ENCODE data around the gene ELOVL6.
"Not testable (repeated sequence)": the region's sequence is repeated elsewhere in the genome, so short reads cannot be mapped to it uniquely, and the experiment has no call there.

Gene ELOVL6

GRCh38 chr4:110208419-110208818, 10.0 kb upstream of the ELOVL6 start:
- no peak overlapping the region for H3K4me3 ChIP-seq (ENCODE audit: low read length)
- no peak for TF ChIP-seq ZNF274 (IDR thresholded peaks at IDR 0.05; ENCODE audit: low read depth, low read length)

- H3K4me3 ChIP-seq (ENCODE audit: low read length): no peak overlapping the region
Measured at GRCh38 chr4:110207233-110207632, 8.8 kb upstream of the ELOVL6 start.

GRCh38 chr4:110202024-110202423, 3.6 kb upstream of the ELOVL6 start:
- no peak overlapping the region for H3K4me3 ChIP-seq (ENCODE audit: low read length)
- no peak for TF ChIP-seq ZNF274 (IDR thresholded peaks at IDR 0.05; ENCODE audit: low read depth, low read length)

More at GRCh38 chr4:110207233-110207632, 8.8 kb upstream of the ELOVL6 start:
- TF ChIP-seq ZNF274 (IDR thresholded peaks at IDR 0.05; ENCODE audit: low read depth, low read length): no peak

GRCh38 chr4:110201502-110201901, 3.1 kb upstream of the ELOVL6 start:
- H3K4me3 ChIP-seq (ENCODE audit: low read length): no peak overlapping the region
- no peak for TF ChIP-seq ZNF274 (IDR thresholded peaks at IDR 0.05; ENCODE audit: low read depth, low read length)

GRCh38 chr4:110200689-110201088, 2.3 kb upstream of the ELOVL6 start:
- TF ChIP-seq ZNF274 (IDR thresholded peaks at IDR 0.05; ENCODE audit: low read depth, low read length): no peak
- no peak overlapping the region for H3K4me3 ChIP-seq (ENCODE audit: low read length)

- peak overlapping the region; percentile 66 for H3K4me3 ChIP-seq (ENCODE audit: low read length)
- TF ChIP-seq ZNF274 (IDR thresholded peaks at IDR 0.05; ENCODE audit: low read depth, low read length): no peak
Measured at GRCh38 chr4:110198049-110198434, 373 bp downstream of the ELOVL6 start.

GRCh38 chr4:110197529-110198042, 829 bp downstream of the ELOVL6 start:
- peak overlapping the region; percentile 66 for H3K4me3 ChIP-seq (ENCODE audit: low read length)
- TF ChIP-seq ZNF274 (IDR thresholded peaks at IDR 0.05; ENCODE audit: low read depth, low read length): no peak

- TF ChIP-seq ZNF274 (IDR thresholded peaks at IDR 0.05; ENCODE audit: low read depth, low read length): no peak
- peak overlapping the region; percentile 66 for H3K4me3 ChIP-seq (ENCODE audit: low read length)
Measured at GRCh38 chr4:110196871-110197528, 1.4 kb downstream of the ELOVL6 start.

- H3K4me3 ChIP-seq (ENCODE audit: low read length): peak overlapping the region; percentile 66
- no peak for TF ChIP-seq ZNF274 (IDR thresholded peaks at IDR 0.05; ENCODE audit: low read depth, low read length)
Measured at GRCh38 chr4:110196206-110196870, 2.1 kb downstream of the ELOVL6 start.

- peak overlapping the region; percentile 66 for H3K4me3 ChIP-seq (ENCODE audit: low read length)
- no peak for TF ChIP-seq ZNF274 (IDR thresholded peaks at IDR 0.05; ENCODE audit: low read depth, low read length)
Measured at GRCh38 chr4:110195561-110196205, 2.7 kb downstream of the ELOVL6 start.

- TF ChIP-seq ZNF274 (IDR thresholded peaks at IDR 0.05; ENCODE audit: low read depth, low read length): no peak
- H3K4me3 ChIP-seq (ENCODE audit: low read length): no peak overlapping the region
Measured at GRCh38 chr4:110193822-110194761, 4.3 kb downstream of the ELOVL6 start.

- not testable (repeated sequence) for H3K4me3 ChIP-seq (ENCODE audit: low read length)
Measured at GRCh38 chr4:110193287-110193686, 5.1 kb downstream of the ELOVL6 start.

GRCh38 chr4:110190249-110190648, 8.2 kb downstream of the ELOVL6 start:
- TF ChIP-seq ZNF274 (IDR thresholded peaks at IDR 0.05; ENCODE audit: low read depth, low read length): no peak

GRCh38 chr4:110188113-110188512, 10.3 kb downstream of the ELOVL6 start:
- no peak overlapping the region for H3K4me3 ChIP-seq (ENCODE audit: low read length)
- TF ChIP-seq ZNF274 (IDR thresholded peaks at IDR 0.05; ENCODE audit: low read depth, low read length): no peak

More at GRCh38 chr4:110190249-110190648, 8.2 kb downstream of the ELOVL6 start:
- H3K4me3 ChIP-seq (ENCODE audit: low read length): no peak overlapping the region
